CD4-positive, alpha-beta T cell (primary cell): ENCODE measurements around the gene MAML2. TPM values are rescaled to one million over a fixed set of nuclear protein-coding genes. Genes with fewer than 3 reads are reported as not detected.

Experiments used
- ATAC-seq: fragments of 200-7000 bp; cut with Tn5 transposase; one replicate; pipeline ENCODE4 v1.10.0; 2022; ENCODE audit warnings: mild to moderate bottlenecking; ENCODE audit not compliant: poor library complexity
- CTCF ChIA-PET: fragments of 350-600 bp; sonication (Branson Sonifier 250); formaldehyde crosslinking; loops from one replicate; lab custom pipeline; 2021; ENCODE audit warnings: antibody characterized with exemption, inconsistent platforms; lab: Charles Lee
- POLR2A ChIA-PET: fragments of 350-600 bp; sonication (Branson Sonifier 250); formaldehyde crosslinking; loops from one replicate; lab custom pipeline; 2021; ENCODE audit warnings: antibody characterized with exemption, inconsistent platforms; lab: Charles Lee
- DNase-seq, 14 experiments: peaks; one replicate each; pipeline ENCODE4 v3.0.0-alpha.2; 2013 to 2020; ENCODE audit warnings: mixed read lengths in 2 of 14
- H3K27ac ChIP-seq, 2 donors: one replicate each; pipeline versions ENCODE4 v1.5.1 to v1.7.0; 2013; ENCODE audit warnings: low read length in 2 of 2, low read depth in 1 of 2, mild to moderate bottlenecking in 1 of 2
- H3K27me3 ChIP-seq, 2 experiments: 1 replicate in 1 of 2; 2 replicates in 1 of 2; pipeline versions ENCODE4 v1.6.1 to v1.7.0; 2013; ENCODE audit warnings: low read length in 2 of 2, control low read depth in 1 of 2, mild to moderate bottlenecking in 1 of 2, moderate library complexity in 1 of 2; ENCODE audit not compliant: insufficient read depth in 2 of 2, control insufficient read depth in 1 of 2
- H3K36me3 ChIP-seq: one replicate; pipeline ENCODE4 v1.6.1; 2013; ENCODE audit warnings: low read length, control low read depth; ENCODE audit not compliant: insufficient read depth
- H3K4me1 ChIP-seq: one replicate; pipeline ENCODE4 v1.6.1; 2013; ENCODE audit warnings: low read length, control low read depth; ENCODE audit not compliant: insufficient read depth
- H3K4me3 ChIP-seq: one replicate; pipeline ENCODE4 v1.5.1; 2013; ENCODE audit warnings: mild to moderate bottlenecking, low read length, moderate library complexity
- H3K9me3 ChIP-seq, 2 experiments: 1 replicate in 1 of 2; 2 replicates in 1 of 2; pipeline versions ENCODE4 v1.6.1 to v1.7.0; 2013; ENCODE audit warnings: low read length in 2 of 2, mild to moderate bottlenecking in 2 of 2, control low read depth in 1 of 2, moderate library complexity in 1 of 2; ENCODE audit not compliant: control insufficient read depth in 1 of 2, insufficient read depth in 1 of 2
- H3K27ac Mint-ChIP-seq: one replicate; pipeline ENCODE4 v1.8.0; 2020; ENCODE audit warnings: mixed read lengths
- H3K27me3 Mint-ChIP-seq: one replicate; pipeline ENCODE4 v1.8.0; 2021; ENCODE audit warnings: mixed read lengths
- H3K36me3 Mint-ChIP-seq: one replicate; pipeline ENCODE4 v1.8.0; 2021; ENCODE audit warnings: low read depth, mixed read lengths
- H3K4me1 Mint-ChIP-seq: one replicate; pipeline ENCODE4 v1.8.0; 2021; ENCODE audit warnings: low read depth, mixed read lengths
- H3K4me3 Mint-ChIP-seq: one replicate; pipeline ENCODE4 v1.8.0; 2020; ENCODE audit warnings: mild to moderate bottlenecking, mixed read lengths
- H3K9me3 Mint-ChIP-seq: one replicate; pipeline ENCODE4 v1.8.0; 2020; ENCODE audit warnings: mixed read lengths
- CTCF ChIP-seq: fragments of 200-600 bp; IDR thresholded peaks from one replicate; pipeline ENCODE4 v1.8.0; 2022; ENCODE audit warnings: antibody characterized with exemption, mild to moderate bottlenecking
- intact Hi-C, 2 experiments: fragments of 100-400 bp; cut with DNase I in 1 of 2; cut with micrococcal nuclease in 1 of 2; formaldehyde crosslinking; loops; one replicate each; pipeline versions ENCODE4 v1.15.1 to v1.9.0; 2023 to 2025; cut with DNase I, micrococcal nuclease
- total RNA-seq, 174 experiments: library from RNA in 2 of 174; stranded (reverse) in 2 of 174; gene quantifications; one replicate each; pipeline ENCODE4 v1.2.3 and lab custom pipeline; 2021 to 2026

MAML2 gene
- total RNA-seq, 2 experiments from 2014 or later = 58.8 to 59.8 TPM

GRCh38 chr11:96013461-96014213, 329.4 kb downstream of the MAML2 start:
- Histone ChIP-seq H3K9me3 (no peaks in the 10 kb centered on the region), H3K4me3 (peak overlapping the region; percentile 2), H3K27ac (peak overlapping the region; percentile 31 to 82), H3K4me1 (peaks cover 37% of the 10 kb centered on the region), H3K36me3 (no peaks in the 10 kb centered on the region), H3K27me3 (no peaks in the 10 kb centered on the region)
- ChIA-PET POLR2A (interaction anchor here (0.6 to 4.2 kb wide), 11 partner anchors 22 to 946 kb away, joined by 3 to 37 read pairs (median 5); partner anchors contain the start of genes CCDC82, CEP57, FAM76B and JRKL), CTCF (interaction anchor here (1.1 to 6.2 kb wide), 5 partner anchors 16 to 380 kb away, joined by 3 to 80 read pairs (median 3); partner anchors contain the start of gene MAML2)
- no peak for TF ChIP-seq CTCF
- H3K27me3 Mint-ChIP-seq = no peaks in the 10 kb centered on the region
- peak overlapping the region; percentile 72 for H3K4me3 Mint-ChIP-seq
- H3K4me1 Mint-ChIP-seq = peaks cover 19% of the 10 kb centered on the region
- DNase-seq (peak in 12 of 14 experiments; percentile 5 to 47 (median 27)), ATAC-seq (peak; percentile 10)
- H3K9me3 Mint-ChIP-seq = no peaks in the 10 kb centered on the region
- H3K27ac Mint-ChIP-seq = no peak overlapping the region
- intact Hi-C loops = loop anchor here (2.0 to 5.0 kb wide), 5 partner anchors 41 to 327 kb away; partner anchors contain the start of gene CEP57 (in 1 of the 2)
- H3K36me3 Mint-ChIP-seq = no peaks in the 10 kb centered on the region

GRCh38 chr11:96012086-96012824, 330.7 kb downstream of the MAML2 start:
- H3K4me1 ChIP-seq = peaks cover 33% of the 10 kb centered on the region
- Mint-ChIP-seq H3K27ac (no peak overlapping the region), H3K4me1 (peaks cover 21% of the 10 kb centered on the region)

More at GRCh38 chr11:96012086-96012824, 330.7 kb downstream of the MAML2 start:
- DNase-seq = peak; percentile 34 to 89 (median 57)
- TF ChIP-seq CTCF = peak; percentile 39
- Mint-ChIP-seq H3K9me3 (no peaks in the 10 kb centered on the region), H3K4me3 (peak overlapping the region; percentile 54), H3K36me3 (no peaks in the 10 kb centered on the region), H3K27me3 (no peaks in the 10 kb centered on the region)
- H3K27ac ChIP-seq = peak overlapping the region; percentile 10 to 82
- no peaks in the 10 kb centered on the region for H3K36me3 ChIP-seq
- no peaks in the 10 kb centered on the region for H3K9me3 ChIP-seq
- intact Hi-C loops = loop anchor here (1.0 to 5.0 kb wide), 9 partner anchors 43 to 378 kb away; partner anchors contain the start of genes CEP57 (in 1 of the 2) and JRKL (in 1 of the 2)
- no peaks in the 10 kb centered on the region for H3K27me3 ChIP-seq
- peak overlapping the region; percentile 24 for H3K4me3 ChIP-seq
- peak; percentile 75 for ATAC-seq
- ChIA-PET CTCF (interaction anchor here (0.6 to 6.2 kb wide), 34 partner anchors 8 to 381 kb away, joined by 3 to 80 read pairs (median 3); partner anchors contain the start of gene MAML2), POLR2A (interaction anchor here (0.7 to 4.2 kb wide), 8 partner anchors 12 to 382 kb away, joined by 3 to 37 read pairs (median 5); partner anchors contain the start of genes CCDC82, CEP57, FAM76B and JRKL)
